AG09319 (cell line): ENCODE data around the gene GATD1.

ENCODE experiments used
- DNase-seq: peaks from one replicate; pipeline ENCODE4 v3.0.0-alpha.2; 2010; ENCODE audit warnings: low read depth; ENCODE audit errors: extremely low read depth
- CTCF ChIP-seq: IDR thresholded peaks from 2 replicates; pipeline ENCODE4 v1.5.1; 2011; ENCODE audit warnings: low read depth, mild to moderate bottlenecking, inconsistent platforms, low read length, moderate library complexity

GATD1 gene

GRCh38 chr11:803467-803742, 26.1 kb upstream of the GATD1 start:
- no peak for DNase-seq
- no peak for TF ChIP-seq CTCF

GRCh38 chr11:802693-803466, 25.6 kb upstream of the GATD1 start:
- no peak for DNase-seq
- TF ChIP-seq CTCF, result no peak

- DNase-seq, result no peak
- no peak for TF ChIP-seq CTCF
These were observed 24.8 kb upstream of the GATD1 start for GRCh38 chr11:802018-802617.

- DNase-seq, result no peak
- no peak for TF ChIP-seq CTCF
These were observed 24.0 kb upstream of the GATD1 start for GRCh38 chr11:801097-801780.

GRCh38 chr11:800473-800872, 23.2 kb upstream of the GATD1 start:
- DNase-seq, result no peak
- TF ChIP-seq CTCF, result no peak

- no peak for TF ChIP-seq CTCF
- DNase-seq, result no peak
These were observed 22.5 kb upstream of the GATD1 start for GRCh38 chr11:799641-800316.
